ENCODE measurements around the gene RPLP1.

Gene RPLP1

GRCh38 chr15:69465253-69465652, 12.6 kb downstream of the RPLP1 start:
- no peaks in the 10 kb centered on the region for H3K36me3 ChIP-seq (ENCODE audit: insufficient read depth, low read length)
- no peaks in the 10 kb centered on the region for H3K9me3 ChIP-seq (ENCODE audit: low read length)

GRCh38 chr15:69466733-69467132, 14.1 kb downstream of the RPLP1 start:
- H3K27me3 ChIP-seq (ENCODE audit: insufficient read depth, low read length) = peaks cover 8% of the 10 kb centered on the region
- no peaks in the 10 kb centered on the region for H3K9me3 ChIP-seq (ENCODE audit: low read length)
- no peak overlapping the region for H2AFZ ChIP-seq (ENCODE audit: low read depth, low read length)
- no peaks in the 10 kb centered on the region for H3K36me3 ChIP-seq (ENCODE audit: insufficient read depth, low read length)
- H3K4me3 ChIP-seq (ENCODE audit: low read length) = no peak overlapping the region
- peaks cover 2% of the 10 kb centered on the region for H3K4me1 ChIP-seq (ENCODE audit: insufficient read depth, low read length)

More at GRCh38 chr15:69465253-69465652, 12.6 kb downstream of the RPLP1 start:
- Histone ChIP-seq H3K4me3 (ENCODE audit: low read length) (no peak overlapping the region), H3K27me3 (ENCODE audit: insufficient read depth, low read length) (peaks cover 8% of the 10 kb centered on the region), H2AFZ (ENCODE audit: low read depth, low read length) (no peak overlapping the region), H3K4me1 (ENCODE audit: insufficient read depth, low read length) (peaks cover 2% of the 10 kb centered on the region)

- Histone ChIP-seq H2AFZ (ENCODE audit: low read depth, low read length) (no peak overlapping the region), H3K4me1 (ENCODE audit: insufficient read depth, low read length) (peaks cover 2% of the 10 kb centered on the region), H3K9me3 (ENCODE audit: low read length) (no peaks in the 10 kb centered on the region)
Observed at GRCh38 chr15:69467636-69468035, 15.0 kb downstream of the RPLP1 start.

GRCh38 chr15:69468241-69469121, 15.9 kb downstream of the RPLP1 start:
- H3K4me3 ChIP-seq (ENCODE audit: low read length) = no peak overlapping the region
- no peaks in the 10 kb centered on the region for H3K9me3 ChIP-seq (ENCODE audit: low read length)
- H3K4me1 ChIP-seq (ENCODE audit: insufficient read depth, low read length) = no peaks in the 10 kb centered on the region
- H3K27me3 ChIP-seq (ENCODE audit: insufficient read depth, low read length) = peaks cover 8% of the 10 kb centered on the region
- H3K36me3 ChIP-seq (ENCODE audit: insufficient read depth, low read length) = no peaks in the 10 kb centered on the region
- H2AFZ ChIP-seq (ENCODE audit: low read depth, low read length) = no peak overlapping the region

More at GRCh38 chr15:69467636-69468035, 15.0 kb downstream of the RPLP1 start:
- Histone ChIP-seq H3K36me3 (ENCODE audit: insufficient read depth, low read length) (no peaks in the 10 kb centered on the region), H3K27me3 (ENCODE audit: insufficient read depth, low read length) (peaks cover 8% of the 10 kb centered on the region), H3K4me3 (ENCODE audit: low read length) (no peak overlapping the region)

- Histone ChIP-seq H3K4me3 (ENCODE audit: low read length) (no peak overlapping the region), H2AFZ (ENCODE audit: low read depth, low read length) (no peak overlapping the region), H3K36me3 (ENCODE audit: insufficient read depth, low read length) (no peaks in the 10 kb centered on the region)
Observed at GRCh38 chr15:69469467-69470201, 17.0 kb downstream of the RPLP1 start.

GRCh38 chr15:69472046-69472445, 19.4 kb downstream of the RPLP1 start:
- H3K36me3 ChIP-seq (ENCODE audit: insufficient read depth, low read length) = no peaks in the 10 kb centered on the region
- no peaks in the 10 kb centered on the region for H3K9me3 ChIP-seq (ENCODE audit: low read length)
- H3K27me3 ChIP-seq (ENCODE audit: insufficient read depth, low read length) = peaks cover 8% of the 10 kb centered on the region
- H2AFZ ChIP-seq (ENCODE audit: low read depth, low read length) = no peak overlapping the region
- H3K4me1 ChIP-seq (ENCODE audit: insufficient read depth, low read length) = no peaks in the 10 kb centered on the region
- H3K4me3 ChIP-seq (ENCODE audit: low read length) = no peak overlapping the region

More at GRCh38 chr15:69469467-69470201, 17.0 kb downstream of the RPLP1 start:
- Histone ChIP-seq H3K9me3 (ENCODE audit: low read length) (no peaks in the 10 kb centered on the region), H3K27me3 (ENCODE audit: insufficient read depth, low read length) (peaks cover 8% of the 10 kb centered on the region), H3K4me1 (ENCODE audit: insufficient read depth, low read length) (no peaks in the 10 kb centered on the region)

- H3K36me3 ChIP-seq (ENCODE audit: insufficient read depth, low read length) = no peaks in the 10 kb centered on the region
- H2AFZ ChIP-seq (ENCODE audit: low read depth, low read length) = no peak overlapping the region
- H3K9me3 ChIP-seq (ENCODE audit: low read length) = no peaks in the 10 kb centered on the region
- no peaks in the 10 kb centered on the region for H3K4me1 ChIP-seq (ENCODE audit: insufficient read depth, low read length)
- H3K27me3 ChIP-seq (ENCODE audit: insufficient read depth, low read length) = peaks cover 8% of the 10 kb centered on the region
- no peak overlapping the region for H3K4me3 ChIP-seq (ENCODE audit: low read length)
Observed at GRCh38 chr15:69472562-69472961, 19.9 kb downstream of the RPLP1 start.

- Histone ChIP-seq H3K4me1 (ENCODE audit: insufficient read depth, low read length) (no peaks in the 10 kb centered on the region), H3K27me3 (ENCODE audit: insufficient read depth, low read length) (peaks cover 6% of the 10 kb centered on the region)
Observed at GRCh38 chr15:69474291-69474690, 21.7 kb downstream of the RPLP1 start.

GRCh38 chr15:69474846-69475455, 22.3 kb downstream of the RPLP1 start:
- Histone ChIP-seq H3K4me3 (ENCODE audit: low read length) (no peak overlapping the region), H3K4me1 (ENCODE audit: insufficient read depth, low read length) (no peaks in the 10 kb centered on the region), H3K27me3 (ENCODE audit: insufficient read depth, low read length) (peaks cover 6% of the 10 kb centered on the region), H2AFZ (ENCODE audit: low read depth, low read length) (no peak overlapping the region), H3K36me3 (ENCODE audit: insufficient read depth, low read length) (no peaks in the 10 kb centered on the region), H3K9me3 (ENCODE audit: low read length) (no peaks in the 10 kb centered on the region)

More at GRCh38 chr15:69474291-69474690, 21.7 kb downstream of the RPLP1 start:
- Histone ChIP-seq H3K9me3 (ENCODE audit: low read length) (no peaks in the 10 kb centered on the region), H2AFZ (ENCODE audit: low read depth, low read length) (no peak overlapping the region), H3K36me3 (ENCODE audit: insufficient read depth, low read length) (no peaks in the 10 kb centered on the region), H3K4me3 (ENCODE audit: low read length) (no peak overlapping the region)

- Histone ChIP-seq H3K4me1 (ENCODE audit: insufficient read depth, low read length) (no peaks in the 10 kb centered on the region), H3K36me3 (ENCODE audit: insufficient read depth, low read length) (no peaks in the 10 kb centered on the region), H3K27me3 (ENCODE audit: insufficient read depth, low read length) (peaks cover 6% of the 10 kb centered on the region), H3K4me3 (ENCODE audit: low read length) (no peak overlapping the region), H2AFZ (ENCODE audit: low read depth, low read length) (no peak overlapping the region), H3K9me3 (ENCODE audit: low read length) (no peaks in the 10 kb centered on the region)
Observed at GRCh38 chr15:69475769-69476358, 23.2 kb downstream of the RPLP1 start.

GRCh38 chr15:69476704-69477473, 24.3 kb downstream of the RPLP1 start:
- H3K4me1 ChIP-seq (ENCODE audit: insufficient read depth, low read length) = no peaks in the 10 kb centered on the region
- H3K9me3 ChIP-seq (ENCODE audit: low read length) = no peaks in the 10 kb centered on the region
- peaks cover 6% of the 10 kb centered on the region for H3K27me3 ChIP-seq (ENCODE audit: insufficient read depth, low read length)
- H2AFZ ChIP-seq (ENCODE audit: low read depth, low read length) = no peak overlapping the region
- no peaks in the 10 kb centered on the region for H3K36me3 ChIP-seq (ENCODE audit: insufficient read depth, low read length)
- H3K4me3 ChIP-seq (ENCODE audit: low read length) = no peak overlapping the region

GRCh38 chr15:69478259-69478781, 25.7 kb downstream of the RPLP1 start:
- H3K27me3 ChIP-seq (ENCODE audit: insufficient read depth, low read length) = peaks cover 6% of the 10 kb centered on the region
- no peaks in the 10 kb centered on the region for H3K36me3 ChIP-seq (ENCODE audit: insufficient read depth, low read length)
- H3K4me3 ChIP-seq (ENCODE audit: low read length) = no peak overlapping the region
- no peaks in the 10 kb centered on the region for H3K4me1 ChIP-seq (ENCODE audit: insufficient read depth, low read length)
- no peak overlapping the region for H2AFZ ChIP-seq (ENCODE audit: low read depth, low read length)
- H3K9me3 ChIP-seq (ENCODE audit: low read length) = no peaks in the 10 kb centered on the region
